NB4 (cell line): ENCODE data around the gene MCC.

Source experiments
- MAX ChIP-seq: IDR thresholded peaks from 2 replicates; pipeline ENCODE4 v1.6.1; 2011; ENCODE audit warnings: low read depth, low read length
- POLR2A ChIP-seq: IDR thresholded peaks from 2 replicates; pipeline ENCODE4 v1.6.1; 2011; ENCODE audit warnings: mild to moderate bottlenecking; ENCODE audit not compliant: insufficient read length; ENCODE audit errors: extremely low read depth
- TF ChIP-seq, protein P1 (sequence below): IDR thresholded peaks from one replicate; pipeline ENCODE4 v1.5.1; 2012; ENCODE audit warnings: low read depth, low read length

DNA sequence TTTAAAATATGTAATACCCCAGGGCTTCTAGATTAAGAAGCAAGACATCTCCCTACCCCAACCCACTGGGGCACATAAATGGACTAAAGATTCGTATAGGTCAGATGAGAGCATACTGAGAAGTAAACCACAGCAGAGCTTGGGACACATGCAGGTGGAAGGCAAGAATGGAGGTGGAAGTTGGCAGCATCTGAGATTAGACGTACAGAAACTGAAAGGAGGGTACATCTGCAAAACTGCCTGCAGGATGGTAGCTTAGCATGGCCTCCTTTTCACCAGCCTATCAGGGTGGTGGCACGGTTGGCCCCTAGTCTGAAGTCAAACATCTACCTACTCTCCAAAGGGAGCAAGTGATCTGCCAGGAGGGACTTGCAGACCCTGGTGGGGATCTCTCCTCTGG lies 235.2 kb downstream of the MCC start:
- TF ChIP-seq, protein P1, sequence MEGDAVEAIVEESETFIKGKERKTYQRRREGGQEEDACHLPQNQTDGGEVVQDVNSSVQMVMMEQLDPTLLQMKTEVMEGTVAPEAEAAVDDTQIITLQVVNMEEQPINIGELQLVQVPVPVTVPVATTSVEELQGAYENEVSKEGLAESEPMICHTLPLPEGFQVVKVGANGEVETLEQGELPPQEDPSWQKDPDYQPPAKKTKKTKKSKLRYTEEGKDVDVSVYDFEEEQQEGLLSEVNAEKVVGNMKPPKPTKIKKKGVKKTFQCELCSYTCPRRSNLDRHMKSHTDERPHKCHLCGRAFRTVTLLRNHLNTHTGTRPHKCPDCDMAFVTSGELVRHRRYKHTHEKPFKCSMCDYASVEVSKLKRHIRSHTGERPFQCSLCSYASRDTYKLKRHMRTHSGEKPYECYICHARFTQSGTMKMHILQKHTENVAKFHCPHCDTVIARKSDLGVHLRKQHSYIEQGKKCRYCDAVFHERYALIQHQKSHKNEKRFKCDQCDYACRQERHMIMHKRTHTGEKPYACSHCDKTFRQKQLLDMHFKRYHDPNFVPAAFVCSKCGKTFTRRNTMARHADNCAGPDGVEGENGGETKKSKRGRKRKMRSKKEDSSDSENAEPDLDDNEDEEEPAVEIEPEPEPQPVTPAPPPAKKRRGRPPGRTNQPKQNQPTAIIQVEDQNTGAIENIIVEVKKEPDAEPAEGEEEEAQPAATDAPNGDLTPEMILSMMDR = no peak
- TF ChIP-seq POLR2A (no peak), MAX (no peak)
